ENCODE measurements around the gene HAP1. TPM values are rescaled to one million over a fixed set of nuclear protein-coding genes. Genes with fewer than 3 reads are reported as not detected.
A peak's percentile ranks its signal among the peaks of the same experiment; 100 is the strongest.

Gene HAP1
- total and polyA plus RNA-seq, 8 donors: 0.16 to 0.90 (median 0.64) TPM

DNA sequence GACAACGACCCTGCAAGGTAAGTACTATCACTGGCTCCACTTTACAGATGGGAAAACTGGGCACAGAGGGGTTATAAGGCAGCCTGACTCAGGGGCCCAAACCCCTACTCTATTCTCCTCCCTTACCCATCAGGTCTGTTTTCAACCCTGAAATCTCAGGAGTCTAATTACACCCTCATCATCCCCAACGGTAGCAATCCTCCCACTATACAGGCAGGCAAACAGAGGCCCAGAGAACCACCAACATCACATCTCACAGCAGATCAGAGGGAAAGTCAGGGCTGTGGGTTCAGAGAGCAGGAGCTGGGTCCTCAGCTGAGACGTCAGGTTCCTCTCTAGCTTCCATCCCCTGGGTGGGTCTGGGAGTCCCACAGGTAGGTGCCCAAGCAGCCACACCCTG lies 35.5 kb upstream of the HAP1 start:
- intact Hi-C loops (cut with DNase I): no loop called here
- H3K27me3 ChIP-seq: no peaks in the 10 kb centered on the region
- peaks cover 16 to 35% of the 10 kb centered on the region in 2 donors for H3K4me1 ChIP-seq
- H3K4me3 ChIP-seq: no peak overlapping the region
- H3K9me3 ChIP-seq: no peaks in the 10 kb centered on the region
- H3K36me3 ChIP-seq: peaks cover 0 to 68% of the 10 kb centered on the region in 2 donors
- DNase-seq: no peak
- TF ChIP-seq CTCF (IDR thresholded peaks at IDR 0.05): no peak
- no peak for ATAC-seq
- no peak overlapping the region for H3K27ac ChIP-seq

- no peak for TF ChIP-seq CTCF (IDR thresholded peaks at IDR 0.05)
- intact Hi-C loops (cut with DNase I): no loop called here
- Histone ChIP-seq H3K36me3 (peaks cover 0 to 74% of the 10 kb centered on the region in 2 donors), H3K4me1 (peaks cover 11 to 29% of the 10 kb centered on the region in 2 donors), H3K4me3 (no peak overlapping the region), H3K27ac (no peak overlapping the region), H3K27me3 (no peaks in the 10 kb centered on the region), H3K9me3 (no peaks in the 10 kb centered on the region)
- DNase-seq (peak in 1 of 4 donors; percentile 66), ATAC-seq (no peak)
Observed at GRCh38 chr17:41769346-41769862, 35.0 kb upstream of the HAP1 start.

DNA sequence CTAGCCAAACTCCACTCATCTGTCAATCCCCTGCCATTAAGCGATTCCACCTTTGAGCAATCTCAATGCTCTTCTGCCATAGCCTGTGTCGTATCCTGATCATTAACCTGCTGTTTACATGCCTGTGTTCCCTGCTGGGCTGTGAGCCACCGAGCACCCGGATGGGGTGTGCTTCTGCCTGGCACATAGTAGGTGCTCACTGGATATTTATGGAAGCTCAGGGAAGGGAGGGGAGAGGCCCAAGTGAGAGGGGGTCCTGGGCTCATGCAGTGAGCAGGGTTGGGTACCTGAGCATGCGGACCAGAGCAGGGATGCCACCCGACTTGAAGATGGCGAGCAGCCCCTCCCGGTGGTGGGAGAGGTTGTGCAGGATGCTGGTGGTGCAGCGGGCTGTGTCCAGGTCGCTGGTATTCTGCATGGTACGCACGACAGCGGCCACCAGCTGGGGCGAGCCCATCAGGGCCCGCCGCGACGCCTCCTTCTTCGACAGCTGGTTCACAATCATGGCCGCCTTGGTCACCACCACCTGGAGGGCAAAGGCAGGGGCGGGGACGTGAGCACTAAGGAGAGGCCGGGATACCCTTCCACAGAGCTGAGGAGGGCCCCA lies 34.3 kb upstream of the HAP1 start:
- ATAC-seq (no peak), DNase-seq (no peak)
- H3K9me3 ChIP-seq: no peaks in the 10 kb centered on the region
- no peak overlapping the region for H3K27ac ChIP-seq
- intact Hi-C loops (cut with DNase I): no loop called here
- no peak overlapping the region for H3K4me3 ChIP-seq
- peaks cover 0 to 80% of the 10 kb centered on the region in 2 donors for H3K36me3 ChIP-seq
- no peak for TF ChIP-seq CTCF (IDR thresholded peaks at IDR 0.05)
- H3K27me3 ChIP-seq: no peaks in the 10 kb centered on the region
- peaks cover 10 to 23% of the 10 kb centered on the region in 2 donors for H3K4me1 ChIP-seq

GRCh38 chr17:41767324-41768042 lies 33.0 kb upstream of the HAP1 start:
- Histone ChIP-seq H3K36me3 (peaks cover 0 to 93% of the 10 kb centered on the region in 2 donors), H3K4me1 (peaks cover 0 to 10% of the 10 kb centered on the region in 2 donors), H3K27me3 (no peaks in the 10 kb centered on the region), H3K4me3 (no peak overlapping the region), H3K9me3 (no peaks in the 10 kb centered on the region), H3K27ac (no peak overlapping the region)
- DNase-seq: no peak
- no peak for ATAC-seq
- intact Hi-C loops (cut with DNase I): no loop called here
- TF ChIP-seq CTCF (IDR thresholded peaks at IDR 0.05): no peak

DNA sequence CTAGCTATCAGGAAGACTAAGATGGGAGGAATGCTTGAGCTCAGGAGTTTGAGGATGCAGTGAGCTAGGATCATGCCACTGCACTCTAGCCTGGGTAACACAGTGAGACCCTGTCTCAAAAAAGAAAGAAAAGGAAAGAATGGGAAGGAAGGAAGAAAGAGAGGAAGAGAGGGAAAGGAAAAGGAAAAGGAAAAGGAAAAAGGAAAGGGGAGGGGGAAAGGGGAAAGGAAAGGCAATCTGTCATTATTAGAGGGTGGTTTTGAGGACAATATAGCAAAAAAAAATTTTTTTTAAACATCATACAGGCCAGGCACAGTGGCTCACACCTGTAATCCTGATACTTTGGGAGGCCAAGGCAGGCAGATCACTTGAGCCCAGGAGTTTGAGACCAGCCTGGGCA lies 31.7 kb upstream of the HAP1 start:
- DNase-seq (no peak), ATAC-seq (no peak)
- intact Hi-C loops (cut with DNase I): no loop called here
- Histone ChIP-seq H3K27me3 (no peaks in the 10 kb centered on the region), H3K4me1 (no peaks in the 10 kb centered on the region), H3K9me3 (no peaks in the 10 kb centered on the region), H3K27ac (no peak overlapping the region), H3K4me3 (no peak overlapping the region), H3K36me3 (peaks cover 0 to 96% of the 10 kb centered on the region in 2 donors)
- no peak for TF ChIP-seq CTCF (IDR thresholded peaks at IDR 0.05)
